ENCODE results near the gene CEP70. TPM values are rescaled to one million over a fixed set of nuclear protein-coding genes. Genes with fewer than 3 reads are reported as not detected.

CEP70 gene
- total and polyA plus RNA-seq, 2 of the 13 experiments (the other 11 are each of a cell fraction or from before 2014, with no cell fraction given) = 4.0 to 22.3 TPM

- in situ Hi-C loops (cut with HindIII; ENCODE audit: extremely low pct_ligation_motif_present, low pct_unique_long_range_greater_than_20kb) (no loop called here), intact Hi-C loops (cut with micrococcal nuclease; ENCODE audit: unreplicated experiment) (no loop called here)
- no peaks in the 10 kb centered on the region for H3K79me2 ChIP-seq (ENCODE audit: insufficient read depth, low read length)
- BruUV-seq (replicated peaks) = no TSS peak
- no peak for DNase-seq (ENCODE audit: low spot score)
- peaks cover 13% of the 10 kb centered on the region for H3K4me1 ChIP-seq (ENCODE audit: insufficient read depth, low read length)
- no peaks in the 10 kb centered on the region; a peak in 1 of 5 replicates for H3K36me3 ChIP-seq (replicated peaks in 1 of 2; ENCODE audit: control insufficient read depth in 1 of 2, insufficient read depth in 2 of 2, low read length in 2 of 2)
- no peak for FAIRE-seq
- H3K27ac ChIP-seq (ENCODE audit: extremely low read length, insufficient read depth, low read length) = no peak overlapping the region
- no peak overlapping the region for H3K4me3 ChIP-seq (replicated peaks in 1 of 3; ENCODE audit: insufficient read depth in 1 of 3, low read depth in 2 of 3, low read length in 3 of 3)
- WGBS (ENCODE audit: low lambda C conversion rate) = 92% methylated on average over 5 of the region's 5 CpGs
- no peak overlapping the region for H3K4me2 ChIP-seq (ENCODE audit: low read depth, low read length)
- no peaks in the 10 kb centered on the region for H3K9me3 ChIP-seq (ENCODE audit: low read length)
- no peak overlapping the region for H3K9ac ChIP-seq (ENCODE audit: insufficient read depth, low read depth, low read length)
- no peaks in the 10 kb centered on the region for H3K27me3 ChIP-seq (ENCODE audit: control insufficient read depth in 1 of 2, insufficient read depth in 2 of 2, low read length in 2 of 2)
- ATAC-seq = no peak
- TF ChIP-seq ZNF354B (CRISPR knock-in tag; IDR thresholded peaks at IDR 0.05) (no peak), NFYB (CRISPR knock-in tag; IDR thresholded peaks at IDR 0.05) (no peak), ZNF10 (CRISPR knock-in tag; IDR thresholded peaks at IDR 0.05; ENCODE audit: borderline replicate concordance, low read depth) (no peak), ZNF382 (CRISPR knock-in tag; IDR thresholded peaks at IDR 0.05; ENCODE audit: borderline replicate concordance) (no peak), KAT7 (CRISPR knock-in tag; IDR thresholded peaks at IDR 0.05; ENCODE audit: borderline replicate concordance) (no peak), ZNF83 (CRISPR knock-in tag; IDR thresholded peaks at IDR 0.05; ENCODE audit: borderline replicate concordance) (no peak)
- POLR2A ChIA-PET = no interaction called here
- CTCF ChIA-PET (ENCODE audit: low intra/inter-chr PET ratio, low total read pairs) = no interaction called here
- H4K20me1 ChIP-seq (ENCODE audit: insufficient read depth, low read length) = no peaks in the 10 kb centered on the region
- no peak overlapping the region for H2AFZ ChIP-seq (ENCODE audit: low read length)
These were observed 5.6 kb downstream of the CEP70 start for GRCh38 chr3:138588445-138588844.

GRCh38 chr3:138587374-138587773 lies 6.7 kb downstream of the CEP70 start:
- Histone ChIP-seq H3K4me1 (ENCODE audit: insufficient read depth, low read length) (peaks cover 7% of the 10 kb centered on the region), H3K9ac (ENCODE audit: insufficient read depth, low read depth, low read length) (no peak overlapping the region), H3K4me2 (ENCODE audit: low read depth, low read length) (no peak overlapping the region), H3K27ac (ENCODE audit: extremely low read length, insufficient read depth, low read length) (no peak overlapping the region), H3K4me3 (replicated peaks in 1 of 3; ENCODE audit: insufficient read depth in 1 of 3, low read depth in 2 of 3, low read length in 3 of 3) (no peak overlapping the region), H3K79me2 (ENCODE audit: insufficient read depth, low read length) (no peaks in the 10 kb centered on the region), H3K36me3 (replicated peaks in 1 of 2; ENCODE audit: control insufficient read depth in 1 of 2, insufficient read depth in 2 of 2, low read length in 2 of 2) (no peaks in the 10 kb centered on the region; a peak in 1 of 5 replicates), H3K27me3 (ENCODE audit: control insufficient read depth in 1 of 2, insufficient read depth in 2 of 2, low read length in 2 of 2) (no peaks in the 10 kb centered on the region), H3K9me3 (ENCODE audit: low read length) (no peaks in the 10 kb centered on the region), H2AFZ (ENCODE audit: low read length) (no peak overlapping the region), H4K20me1 (ENCODE audit: insufficient read depth, low read length) (no peaks in the 10 kb centered on the region)
- ChIA-PET CTCF (ENCODE audit: low intra/inter-chr PET ratio, low total read pairs) (no interaction called here), POLR2A (no interaction called here)
- BruUV-seq (replicated peaks) = no TSS peak
- intact Hi-C loops (cut with micrococcal nuclease; ENCODE audit: unreplicated experiment) = no loop called here
- 100% methylated on average over 1 of the region's 1 CpG for WGBS (ENCODE audit: low lambda C conversion rate)
- FAIRE-seq (no peak), ATAC-seq (no peak), DNase-seq (ENCODE audit: low spot score) (no peak)
- TF ChIP-seq ZNF121 (CRISPR knock-in tag; IDR thresholded peaks at IDR 0.05) (peak; percentile 70; the same call in 1 of the 2 replicates), SIN3A (IDR thresholded peaks at IDR 0.05; ENCODE audit: borderline replicate concordance, low read depth, low read length) (no peak)
- in situ Hi-C loops (cut with HindIII; ENCODE audit: extremely low pct_ligation_motif_present, low pct_unique_long_range_greater_than_20kb) = no loop called here
